Measurements from ENCODE around the gene FAM3A.
"Not testable (repeated sequence)": the region's sequence is repeated elsewhere in the genome, so short reads cannot be mapped to it uniquely, and the experiment has no call there.

Gene FAM3A, protein sequence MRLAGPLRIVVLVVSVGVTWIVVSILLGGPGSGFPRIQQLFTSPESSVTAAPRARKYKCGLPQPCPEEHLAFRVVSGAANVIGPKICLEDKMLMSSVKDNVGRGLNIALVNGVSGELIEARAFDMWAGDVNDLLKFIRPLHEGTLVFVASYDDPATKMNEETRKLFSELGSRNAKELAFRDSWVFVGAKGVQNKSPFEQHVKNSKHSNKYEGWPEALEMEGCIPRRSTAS

DNA sequence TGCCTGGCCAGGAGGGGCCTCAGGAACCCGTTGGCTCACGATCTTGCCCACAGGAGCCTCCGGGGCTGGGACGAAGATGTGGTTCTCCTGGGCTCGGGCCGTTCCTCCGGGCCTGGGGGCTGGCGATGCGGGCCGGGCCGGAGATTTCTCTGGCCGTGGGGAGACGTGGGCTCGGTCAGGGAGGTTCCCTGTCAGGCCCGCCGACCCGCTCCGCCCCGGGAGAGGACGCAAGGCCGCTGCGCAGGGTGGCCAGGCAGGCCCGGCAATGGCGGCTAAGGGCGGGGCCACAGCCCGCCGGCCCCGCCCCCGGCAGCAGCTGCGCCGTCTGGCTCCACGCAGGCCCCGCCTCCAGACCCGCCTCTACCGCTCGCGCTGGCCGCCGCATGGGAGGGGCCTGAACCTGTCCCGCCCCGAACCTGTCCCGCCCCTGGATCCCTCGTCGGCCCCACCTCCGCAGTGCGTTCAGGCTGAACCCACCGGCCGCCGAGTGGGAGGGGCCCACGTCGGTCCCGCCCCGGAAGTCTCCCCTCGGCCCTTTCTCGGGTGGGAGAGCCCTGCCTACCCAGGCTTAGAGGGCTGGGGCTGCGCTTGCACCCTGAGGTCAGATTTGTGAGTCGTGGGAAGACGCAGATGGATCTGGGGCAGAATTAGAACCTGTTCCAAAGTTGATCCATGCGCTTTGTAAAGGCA, at the start of gene FAM3A:
FAM3A (minus strand) TSS at position 267 of the 690 bp plus-strand sequence. CDS start 460 bp downstream, outside the sequence.
- Histone ChIP-seq H3K27me3 (replicated peaks; ENCODE audit: control insufficient read depth, insufficient read depth, low read length) (no peaks in the 10 kb centered on the region), H3K4me3 (replicated peaks; ENCODE audit: low read depth, low read length) (peak within 1 kb of the TSS; percentile 62), H3K36me3 (ENCODE audit: control insufficient read depth, insufficient read depth, low read length) (no peaks in the 10 kb centered on the region)
- TF ChIP-seq, protein P1, sequence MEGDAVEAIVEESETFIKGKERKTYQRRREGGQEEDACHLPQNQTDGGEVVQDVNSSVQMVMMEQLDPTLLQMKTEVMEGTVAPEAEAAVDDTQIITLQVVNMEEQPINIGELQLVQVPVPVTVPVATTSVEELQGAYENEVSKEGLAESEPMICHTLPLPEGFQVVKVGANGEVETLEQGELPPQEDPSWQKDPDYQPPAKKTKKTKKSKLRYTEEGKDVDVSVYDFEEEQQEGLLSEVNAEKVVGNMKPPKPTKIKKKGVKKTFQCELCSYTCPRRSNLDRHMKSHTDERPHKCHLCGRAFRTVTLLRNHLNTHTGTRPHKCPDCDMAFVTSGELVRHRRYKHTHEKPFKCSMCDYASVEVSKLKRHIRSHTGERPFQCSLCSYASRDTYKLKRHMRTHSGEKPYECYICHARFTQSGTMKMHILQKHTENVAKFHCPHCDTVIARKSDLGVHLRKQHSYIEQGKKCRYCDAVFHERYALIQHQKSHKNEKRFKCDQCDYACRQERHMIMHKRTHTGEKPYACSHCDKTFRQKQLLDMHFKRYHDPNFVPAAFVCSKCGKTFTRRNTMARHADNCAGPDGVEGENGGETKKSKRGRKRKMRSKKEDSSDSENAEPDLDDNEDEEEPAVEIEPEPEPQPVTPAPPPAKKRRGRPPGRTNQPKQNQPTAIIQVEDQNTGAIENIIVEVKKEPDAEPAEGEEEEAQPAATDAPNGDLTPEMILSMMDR (IDR thresholded peaks at IDR 0.05; ENCODE audit: insufficient read depth, low read length, poor library complexity, severe bottlenecking): no peak
- DNase-seq (ENCODE audit: extremely low read depth, insufficient read length): peak; percentile 89

DNA sequence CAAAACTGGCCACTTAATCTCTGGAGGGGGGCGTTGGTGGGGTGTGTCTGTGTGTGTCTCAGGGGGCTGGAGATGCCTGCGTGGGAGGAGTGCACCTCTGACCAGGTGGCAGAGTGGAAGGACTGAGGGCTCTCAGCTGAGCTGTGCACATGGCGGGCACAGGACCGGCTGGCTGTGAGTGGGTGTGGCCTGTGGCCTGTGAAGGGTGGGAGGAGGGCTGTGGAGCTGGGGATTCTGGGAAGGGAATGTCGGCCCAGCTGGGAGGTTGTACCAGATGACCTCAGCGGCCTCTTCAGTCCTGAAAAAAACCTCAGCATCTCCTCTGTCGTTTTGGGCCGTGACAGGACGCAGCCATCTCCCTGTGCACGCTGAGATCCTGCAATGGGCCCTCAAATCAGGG, 46.3 kb upstream of the FAM3A start:
- not testable (repeated sequence) for H3K36me3 ChIP-seq (ENCODE audit: control insufficient read depth, insufficient read depth, low read length); H3K27me3 ChIP-seq (replicated peaks; ENCODE audit: control insufficient read depth, insufficient read depth, low read length); DNase-seq (ENCODE audit: extremely low read depth, insufficient read length); H3K4me3 ChIP-seq (replicated peaks; ENCODE audit: low read depth, low read length)

DNA sequence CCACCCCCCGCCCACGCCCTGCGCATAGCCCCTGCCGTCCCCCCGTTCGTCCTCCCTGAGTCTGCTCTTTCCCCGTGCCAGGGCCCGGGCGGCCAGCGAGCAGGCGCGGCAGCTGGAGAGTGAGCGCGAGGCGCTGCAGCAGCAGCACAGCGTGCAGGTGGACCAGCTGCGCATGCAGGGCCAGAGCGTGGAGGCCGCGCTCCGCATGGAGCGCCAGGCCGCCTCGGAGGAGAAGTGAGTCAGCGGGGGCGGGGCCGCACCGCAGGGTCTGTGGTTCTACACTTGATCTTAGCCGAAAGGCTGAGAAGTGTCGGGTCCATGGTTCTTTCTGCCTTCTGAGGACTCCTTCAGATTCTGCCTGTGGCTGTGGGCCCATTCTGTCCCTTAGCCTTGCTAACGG, 44.3 kb upstream of the FAM3A start:
- H3K4me3 ChIP-seq (replicated peaks; ENCODE audit: low read depth, low read length); H3K36me3 ChIP-seq (ENCODE audit: control insufficient read depth, insufficient read depth, low read length); H3K27me3 ChIP-seq (replicated peaks; ENCODE audit: control insufficient read depth, insufficient read depth, low read length); DNase-seq (ENCODE audit: extremely low read depth, insufficient read length): not testable (repeated sequence)

DNA sequence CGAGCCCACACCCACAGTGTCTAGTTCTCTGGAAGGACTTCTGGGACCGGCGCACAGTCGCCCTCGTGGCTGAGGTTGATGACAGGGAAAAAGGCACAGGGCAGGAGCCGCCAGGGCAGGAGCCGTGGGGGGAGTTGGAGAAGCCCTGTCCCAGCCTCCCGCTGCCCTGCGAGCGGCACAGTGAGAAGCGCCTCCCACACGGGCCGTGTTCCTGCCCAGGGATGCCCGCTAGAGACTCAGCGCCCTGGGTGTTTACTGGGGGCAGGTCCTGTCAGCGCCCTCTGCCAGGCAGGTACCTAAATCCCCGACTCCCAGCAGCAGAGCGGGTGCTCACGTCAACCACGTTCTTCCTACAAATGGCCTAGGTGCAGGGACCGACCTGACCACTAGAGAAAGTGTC, 42.9 kb upstream of the FAM3A start:
- not testable (repeated sequence) for H3K4me3 ChIP-seq (replicated peaks; ENCODE audit: low read depth, low read length); H3K36me3 ChIP-seq (ENCODE audit: control insufficient read depth, insufficient read depth, low read length); DNase-seq (ENCODE audit: extremely low read depth, insufficient read length); H3K27me3 ChIP-seq (replicated peaks; ENCODE audit: control insufficient read depth, insufficient read depth, low read length)

DNA sequence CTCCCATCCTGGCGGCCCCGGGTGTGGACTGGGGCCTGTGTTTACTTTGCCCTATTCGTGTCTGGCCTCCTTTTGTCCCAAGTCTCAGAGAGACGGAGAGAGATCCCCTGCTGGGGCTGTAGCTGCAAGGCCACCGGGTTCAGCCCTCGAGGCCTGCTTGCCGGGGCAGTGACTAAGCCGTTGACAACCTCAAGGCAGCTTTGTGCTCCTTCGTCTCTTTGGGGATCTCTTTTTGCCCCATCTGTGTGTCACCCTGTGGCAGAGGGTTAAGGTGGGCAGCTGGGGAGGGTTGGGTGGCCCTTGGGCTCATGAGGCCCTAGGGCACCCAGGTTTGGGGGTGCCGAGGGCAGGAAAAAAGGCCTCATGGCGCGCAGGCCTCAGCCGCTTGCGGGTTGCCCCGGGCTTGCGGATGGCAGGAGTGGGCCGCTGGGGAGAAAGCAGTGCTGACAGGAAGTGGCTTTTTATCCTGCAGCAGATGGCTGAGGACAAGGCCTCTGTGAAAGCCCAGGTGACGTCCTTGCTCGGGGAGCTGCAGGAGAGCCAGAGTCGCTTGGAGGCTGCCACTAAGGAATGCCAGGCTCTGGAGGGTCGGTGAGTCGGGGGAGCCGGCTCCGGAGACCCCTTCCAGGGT, 42.1 kb upstream of the FAM3A start:
- DNase-seq (ENCODE audit: extremely low read depth, insufficient read length); H3K27me3 ChIP-seq (replicated peaks; ENCODE audit: control insufficient read depth, insufficient read depth, low read length); H3K4me3 ChIP-seq (replicated peaks; ENCODE audit: low read depth, low read length); H3K36me3 ChIP-seq (ENCODE audit: control insufficient read depth, insufficient read depth, low read length): not testable (repeated sequence)

DNA sequence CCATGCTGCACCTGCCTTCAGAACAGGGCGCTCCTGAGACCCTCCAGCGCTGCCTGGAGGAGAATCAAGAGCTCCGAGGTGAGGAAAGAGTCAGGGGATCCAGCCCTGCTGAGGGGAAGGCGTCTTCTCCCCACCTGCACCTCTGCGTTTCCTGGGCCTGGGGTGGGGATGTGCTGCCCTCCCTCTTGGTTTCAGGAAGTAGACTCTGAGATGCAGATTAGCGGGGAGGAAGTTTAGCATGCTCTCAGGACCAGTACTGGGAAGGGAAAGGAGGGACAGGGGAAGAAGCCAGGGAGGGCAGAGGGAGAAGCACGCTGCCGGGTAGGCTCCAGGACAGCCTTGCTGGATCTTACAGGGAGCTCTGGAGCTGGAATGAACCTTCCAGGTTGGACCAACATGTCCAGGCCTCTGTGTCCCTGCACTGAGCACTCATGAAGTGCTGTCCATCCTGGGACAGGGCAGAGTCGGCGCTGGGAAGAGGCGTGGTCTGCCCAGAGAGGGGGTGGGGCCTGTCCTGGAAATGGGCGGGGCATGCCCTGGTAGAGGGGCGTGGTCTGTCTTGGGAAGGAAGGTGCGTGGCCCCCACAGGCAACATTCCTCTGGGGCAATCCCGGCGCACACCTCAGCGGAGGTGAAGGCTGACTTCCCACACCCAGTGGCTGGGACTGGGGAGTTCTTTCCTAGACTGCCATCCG, 36.2 kb upstream of the FAM3A start:
- DNase-seq (ENCODE audit: extremely low read depth, insufficient read length); H3K36me3 ChIP-seq (ENCODE audit: control insufficient read depth, insufficient read depth, low read length); H3K27me3 ChIP-seq (replicated peaks; ENCODE audit: control insufficient read depth, insufficient read depth, low read length); H3K4me3 ChIP-seq (replicated peaks; ENCODE audit: low read depth, low read length): not testable (repeated sequence)

DNA sequence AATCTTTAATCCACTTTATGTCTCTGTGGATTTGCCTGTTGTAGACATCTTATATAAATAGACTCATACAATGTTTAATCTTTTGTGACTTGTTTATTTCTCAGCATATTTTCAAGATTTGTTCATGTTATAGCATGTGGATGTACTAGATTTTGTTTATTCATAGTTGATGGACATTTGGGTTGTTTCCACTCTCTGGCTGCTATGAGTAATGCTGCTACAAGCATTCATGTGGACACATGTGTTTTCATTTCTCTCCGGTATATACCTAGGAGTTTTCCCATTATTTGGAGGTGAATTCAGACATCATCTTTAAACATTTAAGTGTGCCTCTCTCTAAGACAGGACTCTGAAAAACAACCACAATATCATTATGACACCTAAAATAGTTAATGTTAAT, 33.7 kb upstream of the FAM3A start:
- TF ChIP-seq, protein P1 (IDR thresholded peaks at IDR 0.05; ENCODE audit: insufficient read depth, low read length, poor library complexity, severe bottlenecking): no peak
- no peak overlapping the region for H3K4me3 ChIP-seq (replicated peaks; ENCODE audit: low read depth, low read length)
- DNase-seq (ENCODE audit: extremely low read depth, insufficient read length): no peak

DNA sequence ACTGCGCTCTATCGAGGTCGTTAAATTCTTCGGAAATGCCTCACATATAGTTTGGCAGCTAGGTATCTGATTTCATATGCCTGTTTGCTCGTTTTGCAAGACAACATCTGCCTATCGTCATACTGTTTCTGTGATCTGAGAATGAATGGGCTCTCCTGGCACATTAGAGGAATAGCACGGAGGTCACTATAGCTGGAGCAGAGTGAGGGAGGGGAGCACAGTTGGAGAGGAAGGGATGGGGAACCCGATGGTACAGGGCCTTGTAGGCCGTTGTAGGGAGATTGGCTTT, 31.9 kb upstream of the FAM3A start:
- Histone ChIP-seq H3K4me3 (replicated peaks; ENCODE audit: low read depth, low read length) (peak overlapping the region; percentile 79), H3K36me3 (ENCODE audit: control insufficient read depth, insufficient read depth, low read length) (peaks cover 2% of the 10 kb centered on the region), H3K27me3 (replicated peaks; ENCODE audit: control insufficient read depth, insufficient read depth, low read length) (no peaks in the 10 kb centered on the region)
- no peak for DNase-seq (ENCODE audit: extremely low read depth, insufficient read length)
- TF ChIP-seq, protein P1 (IDR thresholded peaks at IDR 0.05; ENCODE audit: insufficient read depth, low read length, poor library complexity, severe bottlenecking): no peak

More for the DNA sequence above, 33.7 kb upstream of the FAM3A start:
- Histone ChIP-seq H3K36me3 (ENCODE audit: control insufficient read depth, insufficient read depth, low read length) (peaks cover 4% of the 10 kb centered on the region), H3K27me3 (replicated peaks; ENCODE audit: control insufficient read depth, insufficient read depth, low read length) (no peaks in the 10 kb centered on the region)
